ENCODE data around the gene PRKN.

The PRKN gene

DNA sequence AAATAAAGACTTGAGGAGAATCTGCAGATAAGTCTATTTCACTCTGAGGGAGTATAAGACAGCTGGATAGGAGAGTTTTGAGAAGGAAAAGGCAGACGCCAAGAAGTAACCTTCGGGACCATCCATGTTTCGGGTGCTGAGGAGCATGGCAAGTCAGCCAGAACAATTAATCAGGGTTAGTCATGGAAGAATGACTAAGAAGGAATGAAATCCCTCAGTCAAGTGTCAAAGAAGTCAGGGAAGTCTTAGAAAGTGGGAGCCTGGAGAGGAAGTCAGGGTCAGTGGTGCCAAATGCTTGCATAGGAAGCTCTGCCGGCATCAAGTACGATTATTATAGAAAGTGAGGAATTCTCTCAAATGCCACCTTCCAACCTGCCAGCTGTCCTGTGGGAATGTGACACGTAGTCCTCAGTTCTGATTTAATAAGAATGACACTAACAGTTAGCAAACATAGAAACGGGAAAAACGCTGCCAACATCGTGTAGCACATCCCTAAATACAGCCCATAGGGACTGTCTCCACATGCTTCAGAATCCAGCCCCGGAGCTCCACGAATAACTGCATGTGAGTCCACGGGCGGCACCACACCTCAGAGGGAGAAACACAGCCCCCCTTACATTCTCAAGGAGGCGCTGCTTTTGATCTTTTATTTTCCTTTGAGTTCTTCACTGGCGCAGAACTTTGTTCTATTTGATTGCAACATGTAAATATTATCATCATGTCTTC is 602.7 kb downstream of the PRKN start:
- DNase-seq (ENCODE audit: low read depth) = no peak
- no peak overlapping the region for H3K4me3 ChIP-seq (ENCODE audit: low read depth, low read length)
- TF ChIP-seq, protein P1, sequence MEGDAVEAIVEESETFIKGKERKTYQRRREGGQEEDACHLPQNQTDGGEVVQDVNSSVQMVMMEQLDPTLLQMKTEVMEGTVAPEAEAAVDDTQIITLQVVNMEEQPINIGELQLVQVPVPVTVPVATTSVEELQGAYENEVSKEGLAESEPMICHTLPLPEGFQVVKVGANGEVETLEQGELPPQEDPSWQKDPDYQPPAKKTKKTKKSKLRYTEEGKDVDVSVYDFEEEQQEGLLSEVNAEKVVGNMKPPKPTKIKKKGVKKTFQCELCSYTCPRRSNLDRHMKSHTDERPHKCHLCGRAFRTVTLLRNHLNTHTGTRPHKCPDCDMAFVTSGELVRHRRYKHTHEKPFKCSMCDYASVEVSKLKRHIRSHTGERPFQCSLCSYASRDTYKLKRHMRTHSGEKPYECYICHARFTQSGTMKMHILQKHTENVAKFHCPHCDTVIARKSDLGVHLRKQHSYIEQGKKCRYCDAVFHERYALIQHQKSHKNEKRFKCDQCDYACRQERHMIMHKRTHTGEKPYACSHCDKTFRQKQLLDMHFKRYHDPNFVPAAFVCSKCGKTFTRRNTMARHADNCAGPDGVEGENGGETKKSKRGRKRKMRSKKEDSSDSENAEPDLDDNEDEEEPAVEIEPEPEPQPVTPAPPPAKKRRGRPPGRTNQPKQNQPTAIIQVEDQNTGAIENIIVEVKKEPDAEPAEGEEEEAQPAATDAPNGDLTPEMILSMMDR (IDR thresholded peaks at IDR 0.05; ENCODE audit: low read depth, low read length, missing control alignments) = no peak

DNA sequence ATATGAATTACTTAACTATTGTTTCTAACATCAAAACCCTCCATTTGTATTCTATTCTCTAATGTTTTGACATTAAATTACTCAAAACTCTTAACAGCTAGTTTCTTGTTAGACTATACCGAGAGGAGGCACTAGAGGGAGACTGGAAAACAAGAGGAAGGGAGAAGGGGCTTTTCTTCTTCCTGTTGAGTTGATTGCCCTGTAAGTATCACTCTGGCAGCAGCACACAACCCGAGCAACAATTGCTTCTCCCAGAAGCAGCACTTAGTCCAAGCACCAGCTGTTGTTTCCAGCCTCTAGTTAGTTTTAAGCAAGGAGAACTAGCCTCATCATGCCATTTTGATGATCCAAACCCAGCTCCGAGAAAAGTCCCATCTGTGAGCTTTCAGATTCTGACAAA is 603.8 kb downstream of the PRKN start:
- TF ChIP-seq, protein P1 (IDR thresholded peaks at IDR 0.05; ENCODE audit: low read depth, low read length, missing control alignments) = no peak
- no peak overlapping the region for H3K4me3 ChIP-seq (ENCODE audit: low read depth, low read length)
- no peak for DNase-seq (ENCODE audit: low read depth)

DNA sequence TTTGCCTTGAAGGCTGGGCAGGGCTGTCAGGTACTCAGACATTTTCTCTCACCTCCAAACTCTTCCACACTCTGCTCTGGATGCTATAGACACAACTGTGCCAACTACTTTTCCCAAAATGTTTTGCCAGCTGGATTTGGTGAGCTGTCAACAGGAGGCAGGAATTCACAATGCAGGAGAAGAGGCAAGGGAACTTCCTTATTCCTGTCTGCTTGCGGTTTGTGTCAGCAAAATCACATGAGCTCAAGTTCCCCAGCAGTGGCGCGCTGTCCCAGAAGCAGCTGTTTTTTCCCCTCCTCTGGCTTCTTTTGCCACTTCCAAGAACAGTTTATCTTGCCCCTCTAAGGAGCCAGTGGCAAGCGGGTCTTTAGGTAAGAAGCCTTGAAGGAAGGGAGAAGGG is 608.2 kb downstream of the PRKN start:
- H3K4me3 ChIP-seq (ENCODE audit: low read depth, low read length) = no peak overlapping the region
- TF ChIP-seq, protein P1 (IDR thresholded peaks at IDR 0.05; ENCODE audit: low read depth, low read length, missing control alignments) = no peak
- DNase-seq (ENCODE audit: low read depth) = no peak

DNA sequence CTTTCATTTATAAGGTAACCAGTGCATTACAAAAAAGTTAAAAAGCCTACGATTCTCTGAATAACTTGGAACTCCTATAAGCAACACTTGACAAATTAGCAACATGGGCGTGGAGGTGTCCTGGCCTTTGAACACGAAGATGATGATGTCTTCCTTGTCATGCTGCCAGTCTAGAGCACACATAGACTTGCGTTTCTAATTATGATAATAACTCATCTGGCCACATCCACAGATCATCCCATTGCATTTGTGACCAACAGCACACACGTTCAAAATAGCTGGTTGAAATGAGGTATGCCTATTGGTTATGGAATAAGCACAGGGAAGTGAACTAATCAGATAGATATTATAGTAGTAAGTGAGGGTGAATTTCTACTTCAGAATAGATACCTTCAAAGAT is 608.9 kb downstream of the PRKN start:
- DNase-seq (ENCODE audit: low read depth) = no peak
- TF ChIP-seq, protein P1 (IDR thresholded peaks at IDR 0.05; ENCODE audit: low read depth, low read length, missing control alignments) = no peak
- H3K4me3 ChIP-seq (ENCODE audit: low read depth, low read length) = no peak overlapping the region

DNA sequence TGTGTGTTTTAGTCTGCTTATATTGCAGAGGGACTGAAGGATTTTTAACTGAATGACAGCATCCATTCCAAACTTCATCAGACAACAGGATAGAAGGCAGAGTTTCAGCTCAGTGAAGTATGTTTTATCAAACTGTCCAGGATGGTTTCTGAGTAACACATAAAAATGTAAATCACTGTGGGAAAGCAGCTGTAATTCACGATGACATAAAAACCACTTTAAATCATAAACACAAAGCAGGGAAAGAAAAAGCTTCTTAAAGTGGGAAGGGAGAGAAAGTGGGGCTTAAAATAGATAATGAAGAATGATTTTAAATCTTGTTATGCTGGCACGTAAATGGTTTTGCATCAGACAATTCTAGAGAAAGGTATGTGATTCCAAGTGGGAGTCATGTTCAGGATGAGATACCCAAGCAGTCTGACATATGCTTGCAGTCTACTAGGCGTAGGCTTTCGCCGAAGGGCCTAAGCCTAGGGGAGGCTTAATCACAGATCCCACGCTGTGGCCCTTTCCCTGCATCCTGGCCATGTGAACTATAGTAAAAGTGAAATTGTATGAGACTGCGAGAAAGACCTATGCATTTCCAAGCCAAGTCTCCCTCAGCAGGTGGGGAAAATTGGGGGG is 610.6 kb downstream of the PRKN start:
- H3K4me3 ChIP-seq (ENCODE audit: low read depth, low read length) = no peak overlapping the region
- TF ChIP-seq, protein P1 (IDR thresholded peaks at IDR 0.05; ENCODE audit: low read depth, low read length, missing control alignments) = no peak
- DNase-seq (ENCODE audit: low read depth) = no peak

DNA sequence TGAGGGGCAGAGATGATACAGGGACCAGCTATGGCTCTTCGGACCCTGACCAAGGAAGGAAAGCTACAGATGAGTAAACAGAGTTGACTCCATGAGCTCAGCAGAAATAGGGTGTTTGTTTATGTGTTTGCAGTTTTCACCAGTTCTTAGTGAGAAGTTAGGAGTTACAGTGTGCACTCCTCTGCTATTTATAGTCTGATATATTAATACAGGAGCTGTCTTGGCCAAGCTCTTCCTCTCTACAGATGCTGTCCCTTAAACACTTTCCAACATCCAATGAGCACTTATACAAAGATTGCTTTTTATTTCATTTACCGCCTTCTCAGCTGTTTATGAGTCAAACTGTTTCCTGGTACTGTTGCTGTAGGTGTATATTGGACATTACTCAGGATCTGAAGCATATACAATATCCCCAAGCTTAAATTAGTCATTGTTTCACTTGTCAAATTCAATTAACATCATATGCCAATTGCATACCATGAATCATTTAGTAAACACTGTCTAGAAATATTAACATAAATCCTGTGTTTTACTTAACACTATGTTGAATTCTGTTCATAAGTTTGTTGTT is 618.0 kb downstream of the PRKN start:
- H3K4me3 ChIP-seq (ENCODE audit: low read depth, low read length) = no peak overlapping the region
- TF ChIP-seq, protein P1 (IDR thresholded peaks at IDR 0.05; ENCODE audit: low read depth, low read length, missing control alignments) = no peak
- no peak for DNase-seq (ENCODE audit: low read depth)

Measured in GM12864 (cell line).